Coronary artery (tissue), 2 donors: ENCODE measurements around the gene CPNE9.

Experiments
- DNase-seq: peaks from one replicate; pipeline ENCODE4 v3.0.0-alpha.2; 2017; ENCODE audit warnings: low spot score
- H3K27ac ChIP-seq, 2 donors: fragments of 200-600 bp; sonication (generic); one replicate each; pipeline ENCODE4 v1.5.1; 2016 to 2019
- H3K4me3 ChIP-seq: fragments of 200-600 bp; sonication (generic); 2 replicates; pipeline ENCODE4 v1.5.1; 2016; ENCODE audit warnings: mild to moderate bottlenecking, moderate library complexity
- CTCF ChIP-seq: fragments of 200-600 bp; sonication (generic); IDR thresholded peaks from one replicate; pipeline ENCODE4 v1.5.1; 2019; ENCODE audit warnings: antibody characterized with exemption

CPNE9 gene

GRCh38 chr3:9681011-9681722 is 22.5 kb upstream of the CPNE9 start:
- Histone ChIP-seq H3K27ac (no peak overlapping the region), H3K4me3 (no peak overlapping the region)
- no peak for TF ChIP-seq CTCF
- no peak for DNase-seq

- no peak for TF ChIP-seq CTCF
- DNase-seq = no peak
- Histone ChIP-seq H3K27ac (no peak overlapping the region), H3K4me3 (no peak overlapping the region)
Observed at GRCh38 chr3:9681723-9682081, 21.9 kb upstream of the CPNE9 start.

GRCh38 chr3:9682096-9682495 is 21.5 kb upstream of the CPNE9 start:
- DNase-seq = no peak
- no peak overlapping the region for H3K27ac ChIP-seq
- H3K4me3 ChIP-seq = no peak overlapping the region
- no peak for TF ChIP-seq CTCF

- Histone ChIP-seq H3K27ac (no peak overlapping the region), H3K4me3 (no peak overlapping the region)
- no peak for TF ChIP-seq CTCF
- DNase-seq = no peak
Observed at GRCh38 chr3:9683426-9683825, 20.2 kb upstream of the CPNE9 start.

- no peak overlapping the region for H3K4me3 ChIP-seq
- no peak overlapping the region for H3K27ac ChIP-seq
- no peak for TF ChIP-seq CTCF
- no peak for DNase-seq
Observed at GRCh38 chr3:9685216-9686049, 18.2 kb upstream of the CPNE9 start.

- no peak overlapping the region for H3K27ac ChIP-seq
- no peak for TF ChIP-seq CTCF
- H3K4me3 ChIP-seq = no peak overlapping the region
- no peak for DNase-seq
Observed at GRCh38 chr3:9686050-9686550, 17.5 kb upstream of the CPNE9 start.

- DNase-seq = no peak
- H3K27ac ChIP-seq = no peak overlapping the region
- TF ChIP-seq CTCF = no peak
- H3K4me3 ChIP-seq = no peak overlapping the region
Observed at GRCh38 chr3:9686703-9687102, 16.9 kb upstream of the CPNE9 start.
